ENCODE results near the gene ACVR1.
A peak's percentile ranks its signal among the peaks of the same experiment; 100 is the strongest.

ACVR1 gene

DNA sequence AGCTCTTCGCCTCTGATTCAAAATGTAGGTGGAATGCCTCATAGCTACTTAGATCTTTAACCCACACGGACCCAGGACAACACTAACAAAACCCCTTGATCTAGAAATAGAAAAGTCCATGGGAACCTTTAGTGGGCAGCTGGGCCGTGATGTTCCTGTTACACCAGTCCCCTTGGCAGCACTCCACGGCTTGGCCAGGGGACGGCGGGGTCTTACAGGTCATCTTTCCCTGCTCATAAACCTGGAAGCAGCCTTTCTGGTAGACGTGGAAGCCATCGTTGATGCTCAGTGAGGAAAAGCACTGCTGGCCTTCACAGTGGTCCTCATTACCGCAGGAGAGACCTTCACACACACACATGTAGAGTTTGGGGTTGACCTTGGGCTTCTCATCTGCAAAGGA lies 95.9 kb downstream of the ACVR1 start:
- TF ChIP-seq, protein P1, sequence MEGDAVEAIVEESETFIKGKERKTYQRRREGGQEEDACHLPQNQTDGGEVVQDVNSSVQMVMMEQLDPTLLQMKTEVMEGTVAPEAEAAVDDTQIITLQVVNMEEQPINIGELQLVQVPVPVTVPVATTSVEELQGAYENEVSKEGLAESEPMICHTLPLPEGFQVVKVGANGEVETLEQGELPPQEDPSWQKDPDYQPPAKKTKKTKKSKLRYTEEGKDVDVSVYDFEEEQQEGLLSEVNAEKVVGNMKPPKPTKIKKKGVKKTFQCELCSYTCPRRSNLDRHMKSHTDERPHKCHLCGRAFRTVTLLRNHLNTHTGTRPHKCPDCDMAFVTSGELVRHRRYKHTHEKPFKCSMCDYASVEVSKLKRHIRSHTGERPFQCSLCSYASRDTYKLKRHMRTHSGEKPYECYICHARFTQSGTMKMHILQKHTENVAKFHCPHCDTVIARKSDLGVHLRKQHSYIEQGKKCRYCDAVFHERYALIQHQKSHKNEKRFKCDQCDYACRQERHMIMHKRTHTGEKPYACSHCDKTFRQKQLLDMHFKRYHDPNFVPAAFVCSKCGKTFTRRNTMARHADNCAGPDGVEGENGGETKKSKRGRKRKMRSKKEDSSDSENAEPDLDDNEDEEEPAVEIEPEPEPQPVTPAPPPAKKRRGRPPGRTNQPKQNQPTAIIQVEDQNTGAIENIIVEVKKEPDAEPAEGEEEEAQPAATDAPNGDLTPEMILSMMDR (IDR thresholded peaks at IDR 0.05; ENCODE audit: low read depth, low read length, missing control alignments) = no peak
- Histone ChIP-seq H3K27ac (no peak overlapping the region), H3K36me3 (replicated peaks) (peaks cover 6% of the 10 kb centered on the region), H3K27me3 (replicated peaks) (no peaks in the 10 kb centered on the region), H3K4me3 (ENCODE audit: low read depth, low read length) (no peak overlapping the region)
- in situ Hi-C loops (cut with HindIII; ENCODE audit: low pct_ligation_motif_present, low sequenced_read_pairs) = loop anchor here (25.0 kb wide), 1 partner anchor 232 kb away; no protein-coding TSS in a partner anchor
- no peak for DNase-seq

DNA sequence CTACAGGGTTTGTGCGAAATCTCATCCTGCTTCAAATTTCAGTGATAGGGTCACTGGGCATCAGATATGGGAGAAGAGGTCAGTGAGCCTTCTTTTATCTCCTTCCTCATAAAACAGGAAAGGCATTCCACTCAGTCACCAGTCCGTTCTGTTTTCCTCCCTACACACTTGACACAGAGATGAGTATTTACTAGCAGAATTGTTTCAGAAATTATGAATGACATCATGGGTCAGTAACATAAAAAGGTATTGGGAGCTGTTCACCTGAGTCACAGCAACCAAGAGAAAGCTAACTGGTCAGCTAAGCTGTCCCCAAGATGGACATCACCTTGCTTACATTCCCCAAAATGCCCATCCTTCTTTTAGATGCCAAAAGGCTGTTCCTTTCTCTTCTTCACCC lies 96.3 kb downstream of the ACVR1 start:
- Histone ChIP-seq H3K4me3 (ENCODE audit: low read depth, low read length) (no peak overlapping the region), H3K27ac (no peak overlapping the region), H3K36me3 (replicated peaks) (peaks cover 6% of the 10 kb centered on the region), H3K27me3 (replicated peaks) (no peaks in the 10 kb centered on the region)
- TF ChIP-seq, protein P1 (IDR thresholded peaks at IDR 0.05; ENCODE audit: low read depth, low read length, missing control alignments) = no peak
- in situ Hi-C loops (cut with HindIII; ENCODE audit: low pct_ligation_motif_present, low sequenced_read_pairs) = loop anchor here (25.0 kb wide), 1 partner anchor 233 kb away; no protein-coding TSS in a partner anchor
- DNase-seq = no peak

DNA sequence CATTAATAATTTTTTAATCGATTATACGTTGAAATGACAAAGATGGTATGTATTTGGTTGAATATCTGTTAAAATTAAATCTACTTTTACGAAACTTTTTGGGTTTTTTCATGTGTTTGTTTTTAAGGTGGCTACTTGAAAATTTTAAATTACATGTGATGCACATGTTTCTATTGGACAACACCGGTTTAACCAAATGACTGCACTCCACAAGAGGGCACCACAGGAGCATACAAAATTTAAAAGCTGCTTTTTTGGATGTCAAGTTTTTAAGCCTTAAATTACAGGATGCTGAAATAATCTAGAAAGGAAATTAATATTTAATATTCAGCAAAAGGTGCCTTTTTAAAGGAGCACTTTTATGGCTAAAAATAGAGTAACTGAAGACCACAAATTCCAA lies 98.7 kb downstream of the ACVR1 start:
- H3K27me3 ChIP-seq (replicated peaks) = no peaks in the 10 kb centered on the region
- DNase-seq = peak; percentile 64
- H3K27ac ChIP-seq = no peak overlapping the region
- H3K36me3 ChIP-seq (replicated peaks) = peaks cover 6% of the 10 kb centered on the region
- TF ChIP-seq, protein P1 (IDR thresholded peaks at IDR 0.05; ENCODE audit: low read depth, low read length, missing control alignments) = peak; percentile 66
- in situ Hi-C loops (cut with HindIII; ENCODE audit: low pct_ligation_motif_present, low sequenced_read_pairs) = loop anchor here (25.0 kb wide), 1 partner anchor 235 kb away; no protein-coding TSS in a partner anchor
- no peak overlapping the region for H3K4me3 ChIP-seq (ENCODE audit: low read depth, low read length)

DNA sequence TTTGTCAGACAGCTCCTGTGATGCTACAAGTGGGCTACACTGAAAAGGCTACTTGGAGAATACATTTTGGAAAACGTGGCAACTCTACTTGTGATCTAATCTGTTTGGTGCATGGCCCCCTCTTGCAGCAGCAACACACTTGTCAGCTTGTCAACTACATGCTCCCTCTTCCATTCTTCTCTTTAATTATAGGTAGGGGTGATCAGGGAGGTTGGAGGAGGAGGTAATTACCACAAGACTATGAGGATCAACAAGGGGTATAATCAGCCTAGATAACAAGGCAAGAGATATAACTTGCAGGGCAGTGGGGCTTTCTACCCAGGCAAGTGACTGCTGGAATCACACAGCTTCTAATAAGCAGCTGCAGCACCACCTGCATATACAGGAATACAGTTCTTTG lies 104.9 kb downstream of the ACVR1 start:
- TF ChIP-seq, protein P1 (IDR thresholded peaks at IDR 0.05; ENCODE audit: low read depth, low read length, missing control alignments) = no peak
- H3K27me3 ChIP-seq (replicated peaks) = no peaks in the 10 kb centered on the region
- no peak overlapping the region for H3K4me3 ChIP-seq (ENCODE audit: low read depth, low read length)
- in situ Hi-C loops (cut with HindIII; ENCODE audit: low pct_ligation_motif_present, low sequenced_read_pairs) = no loop called here
- H3K36me3 ChIP-seq (replicated peaks) = peaks cover 12% of the 10 kb centered on the region
- H3K27ac ChIP-seq = no peak overlapping the region
- no peak for DNase-seq

DNA sequence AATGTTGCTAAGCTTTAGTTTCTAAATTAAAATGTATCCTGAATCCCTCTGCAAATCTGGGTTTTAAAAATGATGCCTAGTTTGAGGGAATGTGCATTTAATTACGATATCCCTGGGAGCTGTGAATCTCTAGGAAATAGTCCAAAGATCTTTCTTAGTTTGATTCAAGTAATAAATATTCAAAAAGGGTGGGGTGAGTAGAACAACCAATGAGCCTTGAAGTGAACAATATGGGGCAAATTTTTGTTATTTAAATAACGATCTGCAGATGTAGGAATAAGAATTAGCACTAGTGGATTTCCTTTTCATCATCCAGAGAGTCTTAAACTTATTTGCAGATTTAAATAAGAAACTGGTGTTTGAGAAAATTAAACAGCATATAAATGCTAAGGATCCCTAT lies 106.3 kb downstream of the ACVR1 start:
- in situ Hi-C loops (cut with HindIII; ENCODE audit: low pct_ligation_motif_present, low sequenced_read_pairs) = no loop called here
- no peak overlapping the region for H3K27ac ChIP-seq
- TF ChIP-seq, protein P1 (IDR thresholded peaks at IDR 0.05; ENCODE audit: low read depth, low read length, missing control alignments) = no peak
- DNase-seq = no peak
- H3K36me3 ChIP-seq (replicated peaks) = peaks cover 15% of the 10 kb centered on the region
- H3K4me3 ChIP-seq (ENCODE audit: low read depth, low read length) = no peak overlapping the region
- no peaks in the 10 kb centered on the region for H3K27me3 ChIP-seq (replicated peaks)

DNA sequence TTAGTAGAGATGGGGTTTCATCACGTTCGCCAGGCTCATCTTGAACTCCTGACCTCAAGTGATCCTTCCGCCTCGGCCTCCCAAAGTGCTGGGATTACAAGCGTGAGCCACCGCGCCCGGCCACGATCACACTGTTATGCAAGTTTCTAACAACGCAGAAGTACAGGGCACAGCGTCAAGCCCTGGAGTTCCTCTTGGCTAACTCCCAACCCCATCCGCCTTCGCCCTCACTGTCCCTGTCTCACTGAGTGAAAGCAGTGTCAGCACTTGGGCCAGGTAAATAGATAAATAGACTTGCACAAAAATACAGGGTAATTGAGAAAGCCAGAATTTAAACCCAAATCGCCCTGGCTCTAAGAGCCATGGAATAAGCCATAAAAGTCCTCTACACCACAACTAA lies 111.7 kb downstream of the ACVR1 start:
- Histone ChIP-seq H3K4me3 (ENCODE audit: low read depth, low read length) (no peak overlapping the region), H3K27ac (no peak overlapping the region), H3K27me3 (replicated peaks) (no peaks in the 10 kb centered on the region), H3K36me3 (replicated peaks) (peaks cover 21% of the 10 kb centered on the region)
- TF ChIP-seq, protein P1 (IDR thresholded peaks at IDR 0.05; ENCODE audit: low read depth, low read length, missing control alignments) = no peak
- DNase-seq = no peak
- in situ Hi-C loops (cut with HindIII; ENCODE audit: low pct_ligation_motif_present, low sequenced_read_pairs) = no loop called here
